GM19025 (cell line): Measurements from ENCODE around the gene THSD7B.
"Not testable (repeated sequence)": the region's sequence is repeated elsewhere in the genome, so short reads cannot be mapped to it uniquely, and the experiment has no call there.

Experiments
- ATAC-seq: cut with Tn5 transposase; IDR thresholded peaks from one replicate; pipeline ENCODE4 v1.9.1; 2021; ENCODE audit warnings: mild to moderate bottlenecking, low read depth, moderate library complexity; ENCODE audit not compliant: unreplicated experiment

Gene THSD7B

DNA sequence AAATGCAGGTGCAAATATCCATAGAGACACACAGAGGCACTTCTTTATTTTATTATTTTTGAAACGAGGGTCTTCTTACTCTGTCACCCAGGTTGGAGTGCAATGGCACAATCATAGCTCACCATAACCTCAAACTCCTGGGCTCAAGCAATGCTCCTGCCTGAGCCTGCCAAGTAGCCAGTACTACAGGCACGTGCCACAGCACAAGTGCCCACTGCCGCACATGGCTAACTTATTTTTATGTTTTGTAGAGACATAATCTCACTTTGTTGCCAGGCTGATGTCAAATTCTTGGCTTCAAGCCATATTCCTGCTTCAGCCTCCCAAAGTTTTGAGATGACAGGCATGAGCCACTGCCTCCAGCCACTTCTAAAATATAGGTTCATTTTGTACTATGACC lies 537.6 kb downstream of the THSD7B start:
- ATAC-seq = no peak

DNA sequence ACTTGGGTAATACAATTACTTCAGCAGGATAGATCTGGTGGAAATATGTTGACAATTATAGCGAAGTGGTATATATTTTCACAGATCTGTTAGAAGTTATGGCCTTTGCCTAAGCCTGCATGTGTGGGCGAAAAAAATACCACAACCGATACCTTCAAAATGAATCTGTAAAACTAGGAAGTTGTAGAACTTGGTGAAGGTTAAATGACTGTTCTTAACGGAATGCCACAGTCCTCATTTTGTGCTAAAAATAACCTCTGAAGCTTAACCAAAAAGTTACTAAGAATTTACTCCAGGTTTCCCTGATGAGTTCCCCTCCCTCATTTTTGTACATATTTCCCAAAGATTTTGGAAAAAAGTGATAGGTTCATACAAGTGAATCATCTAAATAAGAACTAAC lies 550.7 kb downstream of the THSD7B start:
- ATAC-seq = no peak

- no peak for ATAC-seq
Observed at GRCh38 chr2:137321566-137321965, 556.2 kb downstream of the THSD7B start.

- not testable (repeated sequence) for ATAC-seq
Observed at GRCh38 chr2:137331562-137331961, 566.2 kb downstream of the THSD7B start.

DNA sequence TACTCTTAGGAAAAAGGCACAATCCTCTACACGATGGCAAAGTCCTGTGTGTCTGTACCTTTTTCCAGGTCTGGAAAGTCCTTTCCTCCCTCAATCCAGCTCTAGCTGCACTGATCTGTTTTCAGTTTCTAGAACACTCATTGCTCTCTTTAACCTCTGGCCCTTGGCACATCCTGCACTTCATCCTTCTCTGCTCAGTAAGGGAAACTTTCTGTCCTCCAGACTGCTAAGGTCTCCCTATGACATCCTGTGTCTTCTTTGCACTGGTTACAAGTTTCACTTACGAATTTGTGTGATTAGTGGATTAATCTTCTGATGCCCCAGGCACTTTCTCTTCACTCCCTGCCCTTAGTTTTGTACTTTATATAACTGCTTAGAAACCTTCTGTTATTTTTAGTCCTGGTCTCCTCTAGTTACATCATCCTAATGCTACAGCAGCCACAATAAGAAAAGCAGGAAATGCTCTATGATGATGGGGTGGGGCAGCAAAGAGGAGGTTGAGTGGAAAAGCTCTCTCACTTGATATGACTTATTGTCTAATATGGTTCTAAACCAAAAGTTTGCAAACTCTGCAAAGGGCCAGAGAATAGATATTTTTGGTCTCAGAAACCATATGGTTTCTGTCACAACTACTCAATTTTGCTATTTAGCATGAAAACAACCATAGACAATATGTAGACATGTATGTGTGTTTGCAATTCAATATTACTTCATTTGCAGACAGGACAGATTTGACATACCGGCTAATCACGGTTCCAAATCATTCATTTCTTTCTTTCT lies 568.2 kb downstream of the THSD7B start:
- no peak for ATAC-seq

- ATAC-seq = no peak
Observed at GRCh38 chr2:137336067-137336466, 570.7 kb downstream of the THSD7B start.

DNA sequence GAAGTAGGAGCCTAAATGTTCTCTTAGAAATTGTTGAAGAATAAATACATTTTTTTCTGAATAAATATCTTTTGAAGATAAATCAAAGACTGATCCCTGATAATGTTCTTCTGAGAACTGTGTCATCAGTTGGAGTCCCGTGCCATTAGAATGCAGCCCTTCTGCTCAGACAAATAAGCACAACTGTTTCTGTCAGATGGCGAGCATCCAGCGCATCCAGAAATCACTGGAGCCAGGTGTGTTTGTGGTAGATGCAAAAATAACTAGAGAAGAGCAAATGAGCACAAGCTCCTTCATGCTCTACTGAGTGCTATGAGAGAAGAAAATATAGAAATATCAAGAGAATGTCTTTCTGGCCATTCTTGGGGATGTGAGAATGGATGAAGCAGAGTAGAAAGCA lies 573.7 kb downstream of the THSD7B start:
- no peak for ATAC-seq

GRCh38 chr2:137345994-137346393 lies 580.6 kb downstream of the THSD7B start:
- ATAC-seq = no peak

GRCh38 chr2:137348301-137348700 lies 583.0 kb downstream of the THSD7B start:
- ATAC-seq = no peak

GRCh38 chr2:137357634-137358033 lies 592.3 kb downstream of the THSD7B start:
- ATAC-seq = no peak

- ATAC-seq = no peak
Observed at GRCh38 chr2:137367361-137367760, 602.0 kb downstream of the THSD7B start.

- ATAC-seq = no peak
Observed at GRCh38 chr2:137369106-137369505, 603.8 kb downstream of the THSD7B start.

- ATAC-seq = no peak
Observed at GRCh38 chr2:137379186-137379585, 613.8 kb downstream of the THSD7B start.

GRCh38 chr2:137380610-137381009 lies 615.3 kb downstream of the THSD7B start:
- ATAC-seq = no peak

DNA sequence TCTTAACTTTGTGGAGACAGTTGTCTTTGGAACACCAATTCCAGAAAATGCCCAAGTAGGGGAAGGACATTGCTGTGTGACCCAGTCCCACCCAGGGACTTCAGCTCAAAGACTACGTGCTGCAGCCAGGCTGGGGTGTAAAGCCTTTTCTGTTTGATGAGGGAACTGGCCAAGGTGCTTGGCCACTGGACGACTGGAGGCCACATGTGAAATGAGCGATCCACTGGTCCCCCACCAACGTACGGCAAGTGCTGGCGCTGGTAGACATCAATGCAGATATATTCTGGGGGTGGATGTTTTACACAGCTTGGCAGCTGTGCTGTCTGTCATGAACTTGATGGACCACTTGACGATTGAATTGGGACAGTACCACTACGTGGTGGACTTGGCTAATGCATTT lies 616.4 kb downstream of the THSD7B start:
- ATAC-seq = no peak

DNA sequence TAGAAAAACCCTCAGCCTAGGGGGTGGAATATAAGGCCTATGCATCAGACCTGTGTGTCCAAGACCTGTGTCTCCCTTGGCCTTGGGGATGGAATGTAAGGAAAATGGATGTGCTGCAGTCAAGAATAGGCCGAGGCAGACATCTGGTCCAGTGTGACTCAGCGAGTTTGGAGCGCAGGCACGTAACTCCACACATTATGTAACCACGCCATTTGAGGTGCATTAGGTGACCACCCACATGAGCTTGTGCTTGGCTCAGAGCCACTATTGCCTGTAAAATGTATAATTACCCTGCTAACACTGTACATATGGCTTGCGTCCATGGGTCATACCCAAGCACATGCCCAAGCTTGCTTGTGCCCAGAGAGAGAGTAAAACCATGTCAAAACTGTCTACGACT lies 618.0 kb downstream of the THSD7B start:
- no peak for ATAC-seq

DNA sequence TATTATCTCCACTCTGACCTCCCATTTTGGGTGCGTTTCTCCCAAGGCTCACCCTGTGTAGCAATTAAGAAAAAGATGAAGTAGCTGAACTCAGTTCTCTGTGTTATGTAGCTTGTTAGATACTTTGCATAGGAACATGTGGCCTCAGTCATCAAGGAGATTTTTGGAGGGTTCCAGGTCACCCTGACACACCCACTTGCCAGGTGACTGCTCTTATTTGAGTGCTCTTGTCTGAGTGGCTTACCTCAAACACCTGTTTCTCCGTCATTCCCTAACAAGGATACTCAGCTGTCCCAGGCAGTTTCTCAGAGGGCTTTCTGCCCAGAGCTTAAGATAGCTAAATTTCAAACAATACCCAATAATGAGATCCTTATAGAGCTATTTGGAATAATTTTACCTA lies 621.7 kb downstream of the THSD7B start:
- no peak for ATAC-seq

- no peak for ATAC-seq
Observed at GRCh38 chr2:137405496-137405895, 640.2 kb downstream of the THSD7B start.

GRCh38 chr2:137411585-137411984 lies 646.2 kb downstream of the THSD7B start:
- ATAC-seq = no peak

DNA sequence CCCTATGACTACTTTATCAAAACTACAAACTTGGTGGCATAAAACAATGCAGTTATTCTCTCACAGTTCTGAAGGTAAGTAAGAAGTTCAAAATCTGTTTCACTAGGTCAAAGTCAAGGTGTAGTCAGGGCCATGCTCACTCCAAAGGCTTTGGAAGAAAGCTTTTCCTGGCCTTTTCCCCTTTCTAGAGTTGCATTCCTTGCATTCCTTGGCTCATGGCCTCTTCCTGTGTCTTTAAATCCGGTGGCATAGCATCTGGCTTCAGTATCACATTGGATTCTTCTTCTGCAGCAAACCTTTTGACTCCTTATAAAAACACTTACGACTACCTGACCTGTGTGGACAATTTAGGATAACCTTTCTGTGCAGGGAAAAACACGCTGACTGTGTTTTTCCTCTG lies 655.4 kb downstream of the THSD7B start:
- ATAC-seq = no peak

GRCh38 chr2:137435162-137435561 lies 669.8 kb downstream of the THSD7B start:
- no peak for ATAC-seq

DNA sequence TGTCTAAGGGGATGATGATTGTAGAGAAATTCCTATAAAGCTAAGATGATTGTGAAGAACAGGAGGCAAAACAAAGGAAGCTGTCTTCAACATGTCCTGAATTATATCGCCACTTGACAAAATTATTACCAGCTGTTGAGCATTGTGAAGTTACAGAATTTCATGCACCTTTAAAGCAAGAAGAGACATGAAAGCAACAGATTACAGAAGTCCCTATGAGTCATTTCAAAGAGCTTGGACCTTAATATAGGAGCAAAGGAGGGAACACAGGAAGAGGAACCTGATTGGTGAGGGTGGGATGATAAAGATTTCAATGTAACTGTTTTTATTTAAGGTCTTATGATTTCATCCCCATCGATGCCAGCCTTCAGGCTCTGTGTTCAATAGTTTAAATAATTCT lies 672.0 kb downstream of the THSD7B start:
- ATAC-seq = no peak

DNA sequence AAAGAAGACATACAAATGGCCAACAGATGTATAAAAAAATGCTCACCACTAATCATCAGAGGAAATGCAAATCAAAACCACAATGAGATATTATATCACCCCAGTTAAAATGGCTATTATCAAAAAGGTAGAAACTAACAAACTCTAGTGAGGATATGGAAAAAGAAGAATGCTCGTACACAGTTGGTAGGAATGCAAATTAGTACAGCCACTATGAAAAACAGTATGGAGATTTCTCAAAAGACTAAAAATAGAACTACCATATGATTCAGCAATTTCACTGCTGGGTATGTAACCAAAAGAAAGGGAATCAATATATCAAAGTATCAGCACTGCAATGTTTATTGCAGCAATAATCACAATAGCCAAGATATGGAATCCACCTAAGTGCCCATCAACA lies 679.6 kb downstream of the THSD7B start:
- no peak for ATAC-seq
